Caco-2 (cell line): Measurements from ENCODE around the gene IGIP. TPM values are rescaled to one million over a fixed set of nuclear protein-coding genes. Genes with fewer than 3 reads are reported as not detected.
A peak's percentile ranks its signal among the peaks of the same experiment; 100 is the strongest.

Source experiments
- BruUV-seq: library from RNA; stranded (reverse); fragments of 400-500 nt; replicated peaks from 2 replicates; lab custom pipeline; 2021; lab: Mats Ljungman, UMichigan
- CTCF ChIA-PET: fragments of 300-600 bp; sonication (Branson Sonifier 250); formaldehyde crosslinking; loops from one replicate; lab custom pipeline; 2022; ENCODE audit warnings: antibody characterized with exemption; lab: Charles Lee
- POLR2A ChIA-PET: fragments of 300-600 bp; sonication (Branson Sonifier 250); formaldehyde crosslinking; loops from one replicate; lab custom pipeline; 2022; ENCODE audit warnings: antibody characterized with exemption; lab: Charles Lee
- DNase-seq, 2 experiments: peaks; one replicate each; pipeline versions ENCODE4 v3.0.0 to v3.0.0-alpha.2; 2020 to 2022
- H3K27me3 ChIP-seq: replicated peaks from 2 replicates; pipeline ENCODE4 v1.6.0; 2011; ENCODE audit warnings: low read length; ENCODE audit not compliant: control insufficient read depth, insufficient read depth
- H3K36me3 ChIP-seq: 2 replicates; pipeline ENCODE4 v1.5.1; 2011; ENCODE audit warnings: low read length; ENCODE audit not compliant: control insufficient read depth, insufficient read depth
- H3K4me1 ChIP-seq: fragments of 250-450 bp; sonication (Bioruptor Pico); 2 replicates; pipeline ENCODE4 v1.5.1; 2020; ENCODE audit warnings: mild to moderate bottlenecking
- H3K4me3 ChIP-seq: 2 replicates; pipeline ENCODE4 v1.5.1; 2011; ENCODE audit warnings: low read depth, mild to moderate bottlenecking, control low read depth, low read length
- H3K9me3 ChIP-seq: fragments of 250-450 bp; sonication (Bioruptor Pico); 2 replicates; pipeline ENCODE4 v1.5.1; 2020; ENCODE audit warnings: mild to moderate bottlenecking, moderate library complexity
- H3K27ac Mint-ChIP-seq: one replicate; pipeline ENCODE4 v1.8.0; 2022; ENCODE audit warnings: mixed read lengths; ENCODE audit not compliant: unreplicated experiment
- H3K27me3 Mint-ChIP-seq: one replicate; pipeline ENCODE4 v1.8.0; 2022; ENCODE audit warnings: mixed read lengths; ENCODE audit not compliant: insufficient read depth, unreplicated experiment
- H3K36me3 Mint-ChIP-seq: one replicate; pipeline ENCODE4 v1.8.0; 2022; ENCODE audit warnings: mild to moderate bottlenecking, mixed read lengths; ENCODE audit not compliant: insufficient read depth, unreplicated experiment
- H3K4me1 Mint-ChIP-seq: one replicate; pipeline ENCODE4 v1.8.0; 2022; ENCODE audit warnings: low read depth, mixed read lengths; ENCODE audit not compliant: unreplicated experiment
- H3K4me3 Mint-ChIP-seq: one replicate; pipeline ENCODE4 v1.8.0; 2022; ENCODE audit warnings: mild to moderate bottlenecking, moderate library complexity, mixed read lengths; ENCODE audit not compliant: unreplicated experiment
- H3K9me3 Mint-ChIP-seq: one replicate; pipeline ENCODE4 v1.8.0; 2022; ENCODE audit warnings: mixed read lengths; ENCODE audit not compliant: unreplicated experiment
- intact Hi-C: fragments of 100-400 bp; cut with micrococcal nuclease; formaldehyde crosslinking; loops from one replicate; pipeline ENCODE4 v1.10.0; 2022; ENCODE audit not compliant: unreplicated experiment
- total RNA-seq: library from RNA; stranded (reverse); gene quantifications from 2 replicates; pipeline ENCODE4 v1.2.3, GENCODE V29; 2022
- TF ChIP-seq, protein P1 (sequence below), 2 experiments: fragments of 200-600 bp in 1 of 2; IDR thresholded peaks; 1 replicate in 1 of 2; 2 replicates in 1 of 2; pipeline versions ENCODE4 v1.5.1 to v1.8.0; 2011 to 2022; ENCODE audit warnings: antibody characterized with exemption in 1 of 2, control low read depth in 1 of 2, inconsistent platforms in 1 of 2, low read depth in 1 of 2, low read length in 1 of 2, mild to moderate bottlenecking in 1 of 2, moderate library complexity in 1 of 2; ENCODE audit not compliant: insufficient read depth in 1 of 2, severe bottlenecking in 1 of 2, unreplicated experiment in 1 of 2

Gene IGIP
- total RNA-seq, 1 experiment from 2014 or later, result 3.7 TPM

DNA sequence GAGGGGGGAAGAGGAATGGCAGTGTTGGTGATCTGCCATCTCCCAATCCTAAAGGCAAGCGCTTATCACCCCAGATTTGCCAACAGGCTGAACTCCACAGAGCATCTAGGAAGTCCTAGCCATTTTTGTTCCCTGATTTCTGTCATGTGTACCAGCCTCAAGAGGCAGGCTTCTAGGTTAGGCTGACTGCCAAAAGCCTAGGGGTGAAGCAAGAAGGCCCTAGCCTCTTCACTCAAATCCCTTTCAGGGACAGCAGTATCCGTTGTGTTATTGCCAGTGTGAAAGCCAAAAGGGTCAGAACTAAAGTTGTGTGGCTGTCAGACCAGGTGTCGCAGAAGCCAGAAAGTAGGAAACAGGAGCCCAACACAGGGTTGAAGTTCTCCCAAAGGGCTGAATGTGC lies 14.7 kb downstream of the IGIP start:
- TF ChIP-seq, protein P1, sequence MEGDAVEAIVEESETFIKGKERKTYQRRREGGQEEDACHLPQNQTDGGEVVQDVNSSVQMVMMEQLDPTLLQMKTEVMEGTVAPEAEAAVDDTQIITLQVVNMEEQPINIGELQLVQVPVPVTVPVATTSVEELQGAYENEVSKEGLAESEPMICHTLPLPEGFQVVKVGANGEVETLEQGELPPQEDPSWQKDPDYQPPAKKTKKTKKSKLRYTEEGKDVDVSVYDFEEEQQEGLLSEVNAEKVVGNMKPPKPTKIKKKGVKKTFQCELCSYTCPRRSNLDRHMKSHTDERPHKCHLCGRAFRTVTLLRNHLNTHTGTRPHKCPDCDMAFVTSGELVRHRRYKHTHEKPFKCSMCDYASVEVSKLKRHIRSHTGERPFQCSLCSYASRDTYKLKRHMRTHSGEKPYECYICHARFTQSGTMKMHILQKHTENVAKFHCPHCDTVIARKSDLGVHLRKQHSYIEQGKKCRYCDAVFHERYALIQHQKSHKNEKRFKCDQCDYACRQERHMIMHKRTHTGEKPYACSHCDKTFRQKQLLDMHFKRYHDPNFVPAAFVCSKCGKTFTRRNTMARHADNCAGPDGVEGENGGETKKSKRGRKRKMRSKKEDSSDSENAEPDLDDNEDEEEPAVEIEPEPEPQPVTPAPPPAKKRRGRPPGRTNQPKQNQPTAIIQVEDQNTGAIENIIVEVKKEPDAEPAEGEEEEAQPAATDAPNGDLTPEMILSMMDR (IDR thresholded peaks at IDR 0.05; ENCODE audit: insufficient read depth in 1 of 2, low read depth in 1 of 2, low read length in 1 of 2, severe bottlenecking in 1 of 2, unreplicated experiment in 1 of 2), result no peak
- H3K4me3 ChIP-seq, result no peak overlapping the region

DNA sequence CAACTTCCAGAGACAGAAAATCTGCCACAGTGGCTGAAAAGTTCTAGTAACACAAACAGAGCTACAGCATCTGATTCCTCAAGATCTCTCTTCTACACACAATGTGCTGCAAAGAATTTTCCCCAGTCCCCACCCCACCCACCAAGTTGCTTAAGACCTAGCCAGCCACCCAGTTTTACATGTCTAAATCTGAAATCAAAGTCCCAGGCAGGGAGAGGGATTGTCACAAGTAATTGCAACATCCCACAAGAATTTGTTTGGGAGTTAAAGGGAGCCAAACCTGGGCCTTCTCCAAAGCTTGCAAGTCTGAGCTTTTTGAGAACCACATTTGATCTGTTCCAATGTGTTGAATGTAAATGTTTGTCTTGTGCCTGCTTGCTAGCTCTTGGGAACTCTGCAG lies 15.5 kb downstream of the IGIP start:
- no peaks in the 10 kb centered on the region for H3K36me3 Mint-ChIP-seq
- H3K4me1 Mint-ChIP-seq, result no peaks in the 10 kb centered on the region
- peak in 1 of 2 experiments; percentile 24 for DNase-seq
- H3K9me3 ChIP-seq, result no peaks in the 10 kb centered on the region
- H3K4me1 ChIP-seq, result no peaks in the 10 kb centered on the region
- no peaks in the 10 kb centered on the region for H3K27me3 ChIP-seq
- H3K4me3 ChIP-seq, result no peak overlapping the region
- H3K36me3 ChIP-seq, result no peaks in the 10 kb centered on the region
- TF ChIP-seq, protein P1 (IDR thresholded peaks at IDR 0.05; ENCODE audit: insufficient read depth in 1 of 2, low read depth in 1 of 2, low read length in 1 of 2, severe bottlenecking in 1 of 2, unreplicated experiment in 1 of 2), result no peak
- no peak overlapping the region for H3K4me3 Mint-ChIP-seq
- H3K27me3 Mint-ChIP-seq, result no peaks in the 10 kb centered on the region
- intact Hi-C loops, result loop anchor here (5.0 kb wide), 1 partner anchor 34 kb away; no protein-coding TSS in a partner anchor
- CTCF ChIA-PET, result interaction anchor here (0.5 to 1.0 kb wide), 5 partner anchors 11 to 187 kb away, joined by 3 to 11 read pairs (median 3); no protein-coding TSS in a partner anchor
- no TSS peak for BruUV-seq
- H3K27ac Mint-ChIP-seq, result no peak overlapping the region
- no peaks in the 10 kb centered on the region for H3K9me3 Mint-ChIP-seq
- POLR2A ChIA-PET, result no interaction called here

More for the DNA sequence above, 14.7 kb downstream of the IGIP start:
- no peaks in the 10 kb centered on the region for H3K36me3 ChIP-seq
- ChIA-PET POLR2A (no interaction called here), CTCF (interaction anchor here (0.6 kb wide), 1 partner anchor 188 kb away, joined by 3 read pairs; no protein-coding TSS in a partner anchor)
- no peaks in the 10 kb centered on the region for H3K9me3 Mint-ChIP-seq
- no peaks in the 10 kb centered on the region for H3K27me3 ChIP-seq
- H3K27me3 Mint-ChIP-seq, result no peaks in the 10 kb centered on the region
- intact Hi-C loops, result loop anchor here (5.0 kb wide), 1 partner anchor 33 kb away; no protein-coding TSS in a partner anchor
- H3K9me3 ChIP-seq, result no peaks in the 10 kb centered on the region
- BruUV-seq, result no TSS peak
- H3K36me3 Mint-ChIP-seq, result no peaks in the 10 kb centered on the region
- no peak overlapping the region for H3K4me3 Mint-ChIP-seq
- no peak overlapping the region for H3K27ac Mint-ChIP-seq
- H3K4me1 Mint-ChIP-seq, result no peaks in the 10 kb centered on the region
- no peaks in the 10 kb centered on the region for H3K4me1 ChIP-seq
- DNase-seq, result no peak

DNA sequence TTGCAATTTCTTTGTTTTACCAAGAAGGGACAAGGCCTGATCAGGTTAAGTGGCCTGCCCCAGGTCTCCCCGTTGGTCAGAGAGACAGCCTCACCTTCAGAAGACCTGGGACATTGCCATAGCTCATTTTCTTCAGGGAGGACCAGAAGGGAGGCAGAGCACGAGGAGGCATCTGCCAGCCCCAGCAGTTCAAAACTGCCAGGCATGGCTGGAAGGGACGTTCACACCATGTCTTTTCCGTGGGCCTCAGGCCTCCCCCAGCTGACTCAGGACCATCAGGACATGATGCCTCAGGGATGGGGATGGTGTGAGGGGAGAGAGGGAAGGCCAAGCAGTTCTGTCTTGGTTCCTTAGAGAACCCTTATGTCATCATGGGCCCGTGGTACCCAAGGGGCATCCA lies 16.5 kb downstream of the IGIP start:
- Mint-ChIP-seq H3K36me3 (no peaks in the 10 kb centered on the region), H3K4me3 (no peak overlapping the region), H3K27me3 (no peaks in the 10 kb centered on the region), H3K27ac (no peak overlapping the region), H3K9me3 (no peaks in the 10 kb centered on the region), H3K4me1 (no peaks in the 10 kb centered on the region)
- H3K9me3 ChIP-seq, result no peaks in the 10 kb centered on the region
- intact Hi-C loops, result loop anchor here (5.0 kb wide), 1 partner anchor 35 kb away; no protein-coding TSS in a partner anchor
- ChIA-PET POLR2A (no interaction called here), CTCF (interaction anchor here (0.6 to 1.0 kb wide), 2 partner anchors 10 to 29 kb away, joined by 3 read pairs; no protein-coding TSS in a partner anchor)
- no peaks in the 10 kb centered on the region for H3K27me3 ChIP-seq
- no peaks in the 10 kb centered on the region for H3K4me1 ChIP-seq
- no peaks in the 10 kb centered on the region for H3K36me3 ChIP-seq
- DNase-seq, result no peak
- H3K4me3 ChIP-seq, result no peak overlapping the region
- TF ChIP-seq, protein P1 (IDR thresholded peaks at IDR 0.05; ENCODE audit: insufficient read depth in 1 of 2, low read depth in 1 of 2, low read length in 1 of 2, severe bottlenecking in 1 of 2, unreplicated experiment in 1 of 2), result no peak
- BruUV-seq, result no TSS peak
